Type B pancreatic cell (in vitro differentiated cells): ENCODE measurements around the gene ANK3. TPM values are rescaled to one million over a fixed set of nuclear protein-coding genes. Genes with fewer than 3 reads are reported as not detected.

Experiments used
- DNase-seq: peaks from one replicate; pipeline ENCODE4 v3.0.0; 2021; ENCODE audit warnings: mixed read lengths; ENCODE audit not compliant: unreplicated experiment; ENCODE audit errors: extremely low spot score
- H3K27ac Mint-ChIP-seq: 2 replicates; pipeline ENCODE4 v1.8.0; 2021; ENCODE audit warnings: mild to moderate bottlenecking, mixed read lengths
- H3K27me3 Mint-ChIP-seq: 2 replicates; pipeline ENCODE4 v1.8.0; 2021; ENCODE audit warnings: mixed read lengths
- H3K36me3 Mint-ChIP-seq: 2 replicates; pipeline ENCODE4 v1.8.0; 2021; ENCODE audit warnings: mixed read lengths
- H3K4me1 Mint-ChIP-seq: one replicate; pipeline ENCODE4 v1.8.0; 2021; ENCODE audit warnings: mixed read lengths; ENCODE audit not compliant: unreplicated experiment
- H3K4me3 Mint-ChIP-seq: 2 replicates; pipeline ENCODE4 v1.8.0; 2021; ENCODE audit warnings: mild to moderate bottlenecking, mixed read lengths
- H3K9me3 Mint-ChIP-seq: 2 replicates; pipeline ENCODE4 v1.8.0; 2021; ENCODE audit warnings: mixed read lengths
- total RNA-seq: library from RNA; stranded (reverse); gene quantifications from 2 replicates; pipeline ENCODE4 v1.2.1, GENCODE V29; 2021; ENCODE audit warnings: low replicate concordance
- TF ChIP-seq, protein P1 (sequence below): fragments of 200-600 bp; sonication (generic); conservative IDR thresholded peaks from 2 replicates; pipeline ENCODE4 v1.5.0; 2021; ENCODE audit warnings: antibody characterized with exemption, mild to moderate bottlenecking

Gene ANK3
- total RNA-seq, 1 donor from 2014 or later: 90.2 TPM

DNA sequence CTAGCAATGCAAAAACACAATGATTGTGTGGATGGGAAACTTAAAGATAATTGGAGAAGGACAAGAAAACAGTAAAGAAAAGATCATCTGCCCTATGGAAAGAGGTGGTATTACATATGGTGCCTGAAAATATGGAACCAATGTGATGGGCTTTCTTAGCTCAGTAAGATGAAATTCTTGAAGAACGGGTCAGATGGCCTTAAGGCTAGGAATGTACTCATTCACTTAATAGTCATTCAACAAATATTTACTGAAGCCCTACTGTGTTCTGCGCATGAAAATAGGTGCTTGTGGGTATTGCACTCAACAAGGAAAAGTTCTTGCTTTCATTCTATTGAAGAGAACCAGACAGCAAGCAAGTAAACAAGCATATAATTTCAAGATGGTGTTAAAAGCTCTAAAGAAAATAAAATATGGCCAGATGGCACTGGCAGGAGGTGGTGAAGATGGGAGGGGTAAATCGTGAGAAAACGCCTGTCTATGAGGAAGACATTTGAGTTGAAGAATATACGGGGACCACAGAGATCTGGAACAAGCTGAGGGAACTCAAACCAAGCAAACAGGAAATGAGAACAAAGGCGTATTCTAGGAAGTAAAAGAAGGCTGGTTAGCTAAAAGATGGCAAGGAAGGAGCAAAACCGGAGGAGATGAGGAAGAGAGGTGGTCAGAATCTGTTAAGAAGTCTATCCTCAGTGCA, 179.7 kb downstream of the ANK3 start:
- Mint-ChIP-seq H3K4me1 (no peaks in the 10 kb centered on the region), H3K27ac (no peak overlapping the region), H3K27me3 (no peaks in the 10 kb centered on the region), H3K4me3 (no peak overlapping the region), H3K36me3 (peaks cover 13% of the 10 kb centered on the region), H3K9me3 (peaks cover 6% of the 10 kb centered on the region)
- TF ChIP-seq, protein P1, sequence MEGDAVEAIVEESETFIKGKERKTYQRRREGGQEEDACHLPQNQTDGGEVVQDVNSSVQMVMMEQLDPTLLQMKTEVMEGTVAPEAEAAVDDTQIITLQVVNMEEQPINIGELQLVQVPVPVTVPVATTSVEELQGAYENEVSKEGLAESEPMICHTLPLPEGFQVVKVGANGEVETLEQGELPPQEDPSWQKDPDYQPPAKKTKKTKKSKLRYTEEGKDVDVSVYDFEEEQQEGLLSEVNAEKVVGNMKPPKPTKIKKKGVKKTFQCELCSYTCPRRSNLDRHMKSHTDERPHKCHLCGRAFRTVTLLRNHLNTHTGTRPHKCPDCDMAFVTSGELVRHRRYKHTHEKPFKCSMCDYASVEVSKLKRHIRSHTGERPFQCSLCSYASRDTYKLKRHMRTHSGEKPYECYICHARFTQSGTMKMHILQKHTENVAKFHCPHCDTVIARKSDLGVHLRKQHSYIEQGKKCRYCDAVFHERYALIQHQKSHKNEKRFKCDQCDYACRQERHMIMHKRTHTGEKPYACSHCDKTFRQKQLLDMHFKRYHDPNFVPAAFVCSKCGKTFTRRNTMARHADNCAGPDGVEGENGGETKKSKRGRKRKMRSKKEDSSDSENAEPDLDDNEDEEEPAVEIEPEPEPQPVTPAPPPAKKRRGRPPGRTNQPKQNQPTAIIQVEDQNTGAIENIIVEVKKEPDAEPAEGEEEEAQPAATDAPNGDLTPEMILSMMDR: no peak
- no peak for DNase-seq

DNA sequence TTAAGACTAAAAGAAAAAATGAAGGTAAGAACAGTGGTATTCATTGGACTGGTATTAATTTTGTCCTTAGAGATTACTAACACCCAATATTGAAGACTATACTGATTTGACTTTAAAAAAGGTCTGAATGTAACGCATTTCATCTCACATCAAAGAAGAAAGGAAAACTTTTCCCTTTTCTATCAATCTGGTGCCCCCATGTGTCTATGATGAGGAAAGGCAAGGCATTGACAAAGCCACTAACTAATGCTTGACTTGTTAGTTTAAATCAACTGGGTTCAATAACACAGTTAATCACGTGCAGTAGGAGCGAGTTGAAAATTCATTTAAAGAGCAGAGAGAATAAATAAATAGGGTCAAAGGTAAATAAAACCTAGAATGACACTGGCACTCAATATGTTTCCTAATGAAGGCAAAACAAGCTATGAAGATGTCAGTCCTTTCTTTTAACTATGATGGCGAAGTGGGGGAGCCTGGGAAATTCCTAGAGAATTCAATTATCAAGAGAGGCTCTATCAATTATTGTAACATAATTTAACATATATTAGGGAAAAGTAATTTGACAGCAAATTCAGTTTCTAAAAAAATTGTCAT, 180.9 kb downstream of the ANK3 start:
- no peak overlapping the region for H3K4me3 Mint-ChIP-seq
- no peak for DNase-seq
- H3K9me3 Mint-ChIP-seq: peaks cover 6% of the 10 kb centered on the region
- no peaks in the 10 kb centered on the region for H3K27me3 Mint-ChIP-seq
- H3K27ac Mint-ChIP-seq: no peak overlapping the region
- H3K4me1 Mint-ChIP-seq: peaks cover 4% of the 10 kb centered on the region
- peaks cover 16% of the 10 kb centered on the region for H3K36me3 Mint-ChIP-seq
- TF ChIP-seq, protein P1: peak; percentile 83

DNA sequence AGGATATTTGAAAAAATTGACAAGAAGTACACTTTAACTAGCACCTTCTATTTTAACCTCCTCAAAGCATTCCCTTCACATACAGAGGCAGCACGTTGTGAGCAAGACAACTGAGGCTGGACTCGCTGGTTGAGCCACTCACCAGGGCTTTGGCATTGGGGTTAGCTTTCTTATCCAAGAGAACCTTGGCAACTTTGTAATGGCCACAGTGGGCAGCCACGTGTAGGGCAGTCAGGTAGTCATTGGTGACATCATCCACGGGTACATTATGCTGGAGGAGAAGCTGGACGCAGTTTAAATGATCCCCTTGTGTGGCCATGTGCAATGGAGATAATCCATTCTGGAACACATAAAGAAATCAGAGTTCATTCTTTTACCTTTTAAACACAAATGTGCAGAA, 181.8 kb downstream of the ANK3 start:
- no peak for DNase-seq
- TF ChIP-seq, protein P1: no peak
- Mint-ChIP-seq H3K9me3 (peaks cover 6% of the 10 kb centered on the region), H3K27ac (no peak overlapping the region), H3K4me3 (no peak overlapping the region), H3K36me3 (peaks cover 16% of the 10 kb centered on the region), H3K27me3 (no peaks in the 10 kb centered on the region), H3K4me1 (peaks cover 4% of the 10 kb centered on the region)

DNA sequence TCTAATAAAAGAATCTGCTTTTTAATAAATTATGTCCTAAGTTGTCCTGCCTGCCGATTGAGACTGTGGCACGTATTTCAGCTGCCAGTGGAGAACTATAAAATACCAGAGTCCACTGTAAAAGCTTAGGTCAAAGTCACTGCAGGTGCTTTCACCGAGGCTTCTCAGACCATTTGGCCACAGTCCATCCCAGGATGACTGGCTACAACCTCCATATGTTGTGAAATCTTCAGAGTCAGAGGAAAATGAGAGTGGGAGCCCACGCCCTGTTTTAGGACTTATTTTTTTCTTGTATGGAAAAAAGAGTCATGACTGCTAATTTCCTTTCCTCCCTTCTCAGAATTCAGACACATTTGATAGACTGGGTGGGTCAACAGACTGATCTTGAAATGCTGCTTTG, 182.9 kb downstream of the ANK3 start:
- DNase-seq: no peak
- Mint-ChIP-seq H3K9me3 (no peaks in the 10 kb centered on the region), H3K27me3 (no peaks in the 10 kb centered on the region), H3K27ac (peak overlapping the region; percentile 43), H3K36me3 (peaks cover 10% of the 10 kb centered on the region), H3K4me1 (peaks cover 4% of the 10 kb centered on the region), H3K4me3 (no peak overlapping the region)
- TF ChIP-seq, protein P1: no peak

DNA sequence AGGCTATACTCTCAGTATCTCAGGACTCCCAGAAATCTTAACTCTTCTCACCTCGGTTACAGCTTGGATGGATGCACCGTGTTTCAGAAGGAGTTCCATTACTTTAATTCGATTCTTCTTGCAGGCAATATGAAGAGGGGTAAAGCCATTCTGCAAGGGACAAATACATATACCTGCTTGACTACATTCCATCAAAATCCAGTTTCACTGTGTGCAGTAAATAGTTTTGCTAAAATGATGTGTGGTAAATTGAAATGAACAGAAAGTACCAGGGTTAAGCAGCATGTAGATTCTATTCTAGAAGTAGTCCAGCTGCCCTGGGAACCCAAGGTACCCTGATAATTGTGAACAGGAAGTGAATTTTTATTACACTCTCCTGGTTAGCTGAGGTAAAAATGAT, 183.9 kb downstream of the ANK3 start:
- Mint-ChIP-seq H3K9me3 (no peaks in the 10 kb centered on the region), H3K36me3 (peaks cover 7% of the 10 kb centered on the region), H3K4me1 (peaks cover 4% of the 10 kb centered on the region), H3K27me3 (no peaks in the 10 kb centered on the region), H3K27ac (peak overlapping the region; percentile 96), H3K4me3 (peak overlapping the region; percentile 62)
- TF ChIP-seq, protein P1: no peak
- no peak for DNase-seq
